GM23338 (cell line): ENCODE data around the gene YPEL1. TPM values are rescaled to one million over a fixed set of nuclear protein-coding genes. Genes with fewer than 3 reads are reported as not detected.

Source experiments
- ATAC-seq: fragments of 200-7000 bp; cut with Tn5 transposase; 3 replicates; pipeline ENCODE4 v1.9.1; 2020
- DNase-seq: peaks from one replicate; pipeline ENCODE4 v3.0.0-alpha.2; 2015; ENCODE audit warnings: low spot score
- H2AFZ ChIP-seq: fragments of 200-600 bp; sonication (generic); 2 replicates; pipeline ENCODE4 v1.8.0; 2016; ENCODE audit warnings: antibody characterized with exemption, mild to moderate bottlenecking, moderate library complexity
- H3F3A ChIP-seq: fragments of 200-600 bp; sonication (generic); replicated peaks from 2 replicates; pipeline ENCODE4 v1.8.0; 2017; ENCODE audit warnings: antibody characterized with exemption, mixed run types, low read depth
- H3K27ac ChIP-seq: fragments of 200-600 bp; sonication (generic); 2 replicates; pipeline ENCODE4 v1.6.1; 2016; ENCODE audit warnings: low read depth
- H3K27me3 ChIP-seq: fragments of 200-600 bp; sonication (generic); 2 replicates; pipeline ENCODE4 v1.8.0; 2016; ENCODE audit warnings: mild to moderate bottlenecking, mixed run types, moderate library complexity; ENCODE audit not compliant: insufficient read depth
- H3K36me3 ChIP-seq: fragments of 200-600 bp; sonication (generic); 2 replicates; pipeline ENCODE4 v1.8.0; 2016; ENCODE audit warnings: mild to moderate bottlenecking; ENCODE audit not compliant: insufficient read depth
- H3K4me1 ChIP-seq: fragments of 200-600 bp; sonication (generic); 2 replicates; pipeline ENCODE4 v1.8.0; 2016; ENCODE audit warnings: mild to moderate bottlenecking, moderate library complexity; ENCODE audit not compliant: insufficient read depth
- H3K4me2 ChIP-seq: fragments of 200-600 bp; sonication (generic); 2 replicates; pipeline ENCODE4 v1.7.1; 2017; ENCODE audit warnings: mixed run types
- H3K4me3 ChIP-seq: fragments of 200-600 bp; sonication (generic); 2 replicates; pipeline ENCODE4 v1.6.1; 2016; ENCODE audit warnings: mixed run types
- H3K79me2 ChIP-seq: fragments of 200-600 bp; sonication (generic); replicated peaks from 2 replicates; pipeline ENCODE4 v1.8.0; 2017; ENCODE audit warnings: mild to moderate bottlenecking; ENCODE audit not compliant: insufficient read depth
- H3K9me2 ChIP-seq: fragments of 200-600 bp; sonication (generic); 2 replicates; pipeline ENCODE4 v1.8.0; 2017; ENCODE audit not compliant: insufficient read depth
- H4K20me1 ChIP-seq: fragments of 200-600 bp; sonication (generic); replicated peaks from 2 replicates; pipeline ENCODE4 v1.8.0; 2017; ENCODE audit warnings: mild to moderate bottlenecking; ENCODE audit not compliant: insufficient read depth
- H3K27ac Mint-ChIP-seq: 2 replicates; pipeline ENCODE4 v1.8.0; 2020; ENCODE audit warnings: inconsistent platforms, mild to moderate bottlenecking, moderate library complexity, mixed read lengths
- H3K27me3 Mint-ChIP-seq: 3 replicates; pipeline ENCODE4 v1.8.0; 2022; ENCODE audit warnings: low read depth, mild to moderate bottlenecking, moderate library complexity, mixed read lengths, inconsistent platforms; ENCODE audit not compliant: insufficient read depth, poor library complexity
- H3K36me3 Mint-ChIP-seq: 3 replicates; pipeline ENCODE4 v1.8.0; 2021; ENCODE audit warnings: low read depth, mild to moderate bottlenecking, inconsistent platforms, moderate library complexity, mixed read lengths
- H3K4me1 Mint-ChIP-seq: 3 replicates; pipeline ENCODE4 v1.8.0; 2020; ENCODE audit warnings: mild to moderate bottlenecking, inconsistent platforms, mixed read lengths
- H3K4me3 Mint-ChIP-seq: 3 replicates; pipeline ENCODE4 v1.8.0; 2021; ENCODE audit warnings: moderate library complexity, mild to moderate bottlenecking, inconsistent platforms, mixed read lengths
- H3K9me3 Mint-ChIP-seq: 3 replicates; pipeline ENCODE4 v1.8.0; 2020; ENCODE audit warnings: moderate library complexity, mild to moderate bottlenecking, inconsistent platforms, mixed read lengths
- CREB1 ChIP-seq: fragments of 250-450 bp; sonication (Bioruptor Pico); IDR thresholded peaks from 2 replicates; pipeline ENCODE4 v1.5.0; 2020; ENCODE audit warnings: low read depth, mild to moderate bottlenecking, moderate library complexity
- CTCF ChIP-seq, 2 experiments: fragments of 200-600 bp in 1 of 2; sonication (generic) in 1 of 2; conservative IDR thresholded peaks; 2 replicates each; pipeline versions ENCODE4 v1.5.1 to v1.6.1; 2016 to 2017; ENCODE audit warnings: antibody characterized with exemption in 2 of 2, low read depth in 2 of 2, mild to moderate bottlenecking in 2 of 2, moderate library complexity in 1 of 2
- ETS1 ChIP-seq: IDR thresholded peaks from 2 replicates; pipeline ENCODE4 v1.6.1; 2016; ENCODE audit warnings: antibody characterized with exemption
- EZH2 ChIP-seq: fragments of 200-600 bp; sonication (generic); IDR thresholded peaks from one replicate; pipeline ENCODE4 v1.8.0; 2017; ENCODE audit warnings: antibody characterized with exemption, mild to moderate bottlenecking, low read depth; ENCODE audit not compliant: unreplicated experiment
- EZH2phosphoT487 ChIP-seq: fragments of 200-600 bp; sonication (generic); IDR thresholded peaks from one replicate; pipeline ENCODE4 v1.8.1; 2018; ENCODE audit warnings: antibody characterized with exemption; ENCODE audit not compliant: unreplicated experiment
- JUNB ChIP-seq: IDR thresholded peaks from one replicate; pipeline ENCODE4 v1.6.1; 2016; ENCODE audit warnings: antibody characterized with exemption; ENCODE audit not compliant: unreplicated experiment
- NANOG ChIP-seq: IDR thresholded peaks from 2 replicates; pipeline ENCODE4 v1.6.1; 2016; ENCODE audit warnings: antibody characterized with exemption, borderline replicate concordance
- POLR2AphosphoS5 ChIP-seq: IDR thresholded peaks from 2 replicates; pipeline ENCODE4 v1.6.1; 2016; ENCODE audit warnings: antibody characterized with exemption, low read depth
- REST ChIP-seq: IDR thresholded peaks from one replicate; pipeline ENCODE4 v1.6.1; 2018; ENCODE audit warnings: antibody characterized with exemption; ENCODE audit not compliant: unreplicated experiment
- STAT1 ChIP-seq: IDR thresholded peaks from one replicate; pipeline ENCODE4 v1.6.1; 2016; ENCODE audit warnings: antibody characterized with exemption; ENCODE audit not compliant: unreplicated experiment
- ZNF114 ChIP-seq: fragments of 250-450 bp; sonication (Bioruptor Pico); IDR thresholded peaks from 2 replicates; pipeline ENCODE4 v1.5.0; 2020; ENCODE audit warnings: mild to moderate bottlenecking, moderate library complexity
- ZNF331 ChIP-seq: fragments of 250-450 bp; sonication (Bioruptor Pico); IDR thresholded peaks from 2 replicates; pipeline ENCODE4 v1.5.0; 2020; ENCODE audit warnings: low read depth, mild to moderate bottlenecking, moderate library complexity
- ZNF462 ChIP-seq: fragments of 250-450 bp; sonication (Bioruptor Pico); IDR thresholded peaks from 2 replicates; pipeline ENCODE4 v1.5.0; 2020; ENCODE audit warnings: mild to moderate bottlenecking, moderate library complexity
- polyA plus RNA-seq: library from polyadenylated mRNA; unstranded; fragments of >200 nt; fragmentation: Nextera tagmentation; extraction: Ambion mirVana; gene quantifications from 2 replicates; pipeline ENCODE4 v1.2.1, GENCODE V29; 2016
- total RNA-seq: library from RNA; depleted of rRNA; stranded (reverse); fragments of >200 nt; shearing (Covaris generic); gene quantifications from 2 replicates; pipeline ENCODE4 v1.2.3, GENCODE V29; 2014

Gene YPEL1
- total and polyA plus RNA-seq, 2 experiments from 2014 or later, result 4.4 to 6.0 TPM

- no peak overlapping the region for H3K4me3 Mint-ChIP-seq
- H2AFZ ChIP-seq, result no peak overlapping the region
- H3K79me2 ChIP-seq, result no peaks in the 10 kb centered on the region
- ATAC-seq (no peak), DNase-seq (no peak)
- no peak overlapping the region for H3K4me2 ChIP-seq
- H3K27me3 ChIP-seq, result no peaks in the 10 kb centered on the region
- no peaks in the 10 kb centered on the region for H3K4me1 ChIP-seq
- 0 out of 2 replicates have a peak, but pooled peaks cover 1% of the 10 kb centered on the region for H3F3A ChIP-seq
- no peaks in the 10 kb centered on the region for H4K20me1 ChIP-seq
- no peak for TF ChIP-seq ZNF331 (CRISPR knock-in tag)
- no peak for TF ChIP-seq POLR2AphosphoS5
- no peak for TF ChIP-seq JUNB
- TF ChIP-seq ZNF114, result no peak
- no peak for TF ChIP-seq EZH2phosphoT487
- TF ChIP-seq REST, result no peak
- no peak for TF ChIP-seq CREB1 (CRISPR knock-in tag)
- no peak for TF ChIP-seq ETS1
- TF ChIP-seq CTCF (conservative IDR thresholded peaks at IDR 0.05; ENCODE audit: low read depth in 2 of 2), result no peak
- no peak for TF ChIP-seq ZNF462 (CRISPR knock-in tag)
- TF ChIP-seq EZH2, result no peak
- TF ChIP-seq NANOG, result no peak
- no peak for TF ChIP-seq STAT1
- peaks cover 3% of the 10 kb centered on the region for H3K27me3 Mint-ChIP-seq
- no peaks in the 10 kb centered on the region for H3K9me2 ChIP-seq
- H3K4me1 Mint-ChIP-seq, result peaks cover 4% of the 10 kb centered on the region; the same call in 2 of the 3 replicates
- H3K4me3 ChIP-seq, result no peak overlapping the region
- H3K36me3 ChIP-seq, result no peaks in the 10 kb centered on the region
- no peak overlapping the region for H3K27ac ChIP-seq
- H3K36me3 Mint-ChIP-seq, result no peaks in the 10 kb centered on the region
- no peaks in the 10 kb centered on the region for H3K9me3 Mint-ChIP-seq
- H3K27ac Mint-ChIP-seq, result no peak overlapping the region
Observed at GRCh38 chr22:21709688-21710087, 25.9 kb downstream of the YPEL1 start.
